Measurements from ENCODE around the gene UBASH3A. TPM values are rescaled to one million over a fixed set of nuclear protein-coding genes. Genes with fewer than 3 reads are reported as not detected.

The UBASH3A gene
- total RNA-seq, result 10 to 100 TPM; 77.4 to 83.7 TPM

- Mint-ChIP-seq H3K4me1 (peaks cover 58% of the 10 kb centered on the region), H3K36me3 (ENCODE audit: low read depth) (peaks cover 62% of the 10 kb centered on the region), H3K27me3 (no peaks in the 10 kb centered on the region)
Observed at GRCh38 chr21:42403611-42404231, at the start of gene UBASH3A. Gene UBASH3A (plus strand): TSS chr21:42403902. CDS start chr21:42403946, 44 bp downstream.

GRCh38 chr21:42356046-42356445 is 47.7 kb upstream of the UBASH3A start:
- Mint-ChIP-seq H3K9me3 (peaks cover 26% of the 10 kb centered on the region), H3K4me3 (no peak overlapping the region), H3K4me1 (peaks cover 2% of the 10 kb centered on the region), H3K27ac (no peak overlapping the region), H3K36me3 (ENCODE audit: low read depth) (peaks cover 5% of the 10 kb centered on the region), H3K27me3 (peaks cover 5% of the 10 kb centered on the region)
- DNase-seq, result no peak
- ChIA-PET CTCF (no interaction called here), POLR2A (no interaction called here)

More at GRCh38 chr21:42403611-42404231, at the start of gene UBASH3A:
- H3K4me3 Mint-ChIP-seq, result peak within 1 kb of the TSS; percentile 94
- POLR2A ChIA-PET, result interaction anchor here (0.6 to 2.6 kb wide), 6 partner anchors 17 to 420 kb away, joined by 3 to 14 read pairs (median 4); no protein-coding TSS in a partner anchor
- H3K27ac Mint-ChIP-seq, result peak within 1 kb of the TSS; percentile 90
- CTCF ChIA-PET, result interaction anchor here (1.0 to 3.2 kb wide), 12 partner anchors 9 to 145 kb away, joined by 3 to 22 read pairs (median 6); no protein-coding TSS in a partner anchor
- DNase-seq, result peak; percentile 78
- H3K9me3 Mint-ChIP-seq, result peaks cover 11% of the 10 kb centered on the region

- POLR2A ChIA-PET, result no interaction called here
- DNase-seq, result no peak
- Mint-ChIP-seq H3K4me1 (peaks cover 2% of the 10 kb centered on the region), H3K27me3 (peaks cover 5% of the 10 kb centered on the region), H3K27ac (no peak overlapping the region), H3K36me3 (ENCODE audit: low read depth) (peaks cover 5% of the 10 kb centered on the region), H3K9me3 (peaks cover 26% of the 10 kb centered on the region), H3K4me3 (no peak overlapping the region)
- CTCF ChIA-PET, result no interaction called here
Observed at GRCh38 chr21:42356650-42357049, 47.1 kb upstream of the UBASH3A start.

GRCh38 chr21:42357307-42357706 is 46.4 kb upstream of the UBASH3A start:
- ChIA-PET CTCF (interaction anchor here (1.0 to 1.2 kb wide), 3 partner anchors 10 to 17 kb away, joined by 3 to 4 read pairs (median 3); no protein-coding TSS in a partner anchor), POLR2A (no interaction called here)
- H3K27me3 Mint-ChIP-seq, result peaks cover 6% of the 10 kb centered on the region
- H3K4me1 Mint-ChIP-seq, result peaks cover 2% of the 10 kb centered on the region
- DNase-seq, result no peak
- no peak overlapping the region for H3K4me3 Mint-ChIP-seq
- no peak overlapping the region for H3K27ac Mint-ChIP-seq
- H3K36me3 Mint-ChIP-seq (ENCODE audit: low read depth), result peaks cover 5% of the 10 kb centered on the region
- peaks cover 26% of the 10 kb centered on the region for H3K9me3 Mint-ChIP-seq

- H3K4me1 Mint-ChIP-seq, result peaks cover 4% of the 10 kb centered on the region
- H3K27ac Mint-ChIP-seq, result no peak overlapping the region
- peaks cover 6% of the 10 kb centered on the region for H3K27me3 Mint-ChIP-seq
- no peak for DNase-seq
- ChIA-PET CTCF (interaction anchor here (1.0 to 1.2 kb wide), 3 partner anchors 9 to 16 kb away, joined by 3 to 4 read pairs (median 3); no protein-coding TSS in a partner anchor), POLR2A (no interaction called here)
- peaks cover 26% of the 10 kb centered on the region for H3K9me3 Mint-ChIP-seq
- H3K36me3 Mint-ChIP-seq (ENCODE audit: low read depth), result peaks cover 5% of the 10 kb centered on the region
- H3K4me3 Mint-ChIP-seq, result no peak overlapping the region
Observed at GRCh38 chr21:42358261-42358660, 45.4 kb upstream of the UBASH3A start.

- Mint-ChIP-seq H3K27me3 (peaks cover 6% of the 10 kb centered on the region), H3K27ac (no peak overlapping the region), H3K36me3 (ENCODE audit: low read depth) (peaks cover 5% of the 10 kb centered on the region), H3K4me1 (peaks cover 6% of the 10 kb centered on the region), H3K9me3 (peaks cover 21% of the 10 kb centered on the region), H3K4me3 (no peak overlapping the region)
- CTCF ChIA-PET, result no interaction called here
- DNase-seq, result no peak
- POLR2A ChIA-PET, result no interaction called here
Observed at GRCh38 chr21:42358937-42359336, 44.8 kb upstream of the UBASH3A start.

- Mint-ChIP-seq H3K4me3 (no peak overlapping the region), H3K27ac (no peak overlapping the region), H3K4me1 (peaks cover 6% of the 10 kb centered on the region), H3K36me3 (ENCODE audit: low read depth) (peaks cover 5% of the 10 kb centered on the region), H3K9me3 (peaks cover 16% of the 10 kb centered on the region), H3K27me3 (peaks cover 6% of the 10 kb centered on the region)
- peak; percentile 18 for DNase-seq
- ChIA-PET CTCF (interaction anchor here (1.7 to 4.9 kb wide), 2 partner anchors 14 to 50 kb away, joined by 5 to 22 read pairs; no protein-coding TSS in a partner anchor), POLR2A (no interaction called here)
Observed at GRCh38 chr21:42360317-42360716, 43.4 kb upstream of the UBASH3A start.

GRCh38 chr21:42361286-42361685 is 42.4 kb upstream of the UBASH3A start:
- H3K4me1 Mint-ChIP-seq, result peaks cover 6% of the 10 kb centered on the region
- H3K27me3 Mint-ChIP-seq, result peaks cover 1% of the 10 kb centered on the region
- POLR2A ChIA-PET, result no interaction called here
- H3K9me3 Mint-ChIP-seq, result peaks cover 11% of the 10 kb centered on the region
- no peak overlapping the region for H3K27ac Mint-ChIP-seq
- CTCF ChIA-PET, result interaction anchor here (1.1 to 4.9 kb wide), 3 partner anchors 13 to 35 kb away, joined by 3 to 22 read pairs (median 3); no protein-coding TSS in a partner anchor
- H3K36me3 Mint-ChIP-seq (ENCODE audit: low read depth), result peaks cover 2% of the 10 kb centered on the region
- no peak for DNase-seq
- H3K4me3 Mint-ChIP-seq, result no peak overlapping the region

GRCh38 chr21:42362198-42362597 is 41.5 kb upstream of the UBASH3A start:
- ChIA-PET CTCF (interaction anchor here (0.6 to 4.9 kb wide), 2 partner anchors 12 to 88 kb away, joined by 3 to 22 read pairs; no protein-coding TSS in a partner anchor), POLR2A (interaction anchor here (0.6 kb wide), 1 partner anchor 53 kb away, joined by 3 read pairs; no protein-coding TSS in a partner anchor)
- peaks cover 6% of the 10 kb centered on the region for H3K4me1 Mint-ChIP-seq
- DNase-seq, result no peak
- H3K27me3 Mint-ChIP-seq, result peaks cover 1% of the 10 kb centered on the region
- peaks cover 7% of the 10 kb centered on the region for H3K9me3 Mint-ChIP-seq
- H3K4me3 Mint-ChIP-seq, result no peak overlapping the region
- H3K36me3 Mint-ChIP-seq (ENCODE audit: low read depth), result peaks cover 2% of the 10 kb centered on the region
- H3K27ac Mint-ChIP-seq, result no peak overlapping the region

- Mint-ChIP-seq H3K27me3 (peaks cover 1% of the 10 kb centered on the region), H3K4me1 (peaks cover 5% of the 10 kb centered on the region), H3K4me3 (no peak overlapping the region), H3K36me3 (ENCODE audit: low read depth) (peaks cover 2% of the 10 kb centered on the region), H3K27ac (no peak overlapping the region), H3K9me3 (peaks cover 4% of the 10 kb centered on the region)
- DNase-seq, result no peak
- ChIA-PET CTCF (interaction anchor here (0.6 to 4.9 kb wide), 3 partner anchors 12 to 88 kb away, joined by 3 to 22 read pairs (median 3); no protein-coding TSS in a partner anchor), POLR2A (interaction anchor here (0.6 kb wide), 1 partner anchor 52 kb away, joined by 3 read pairs; no protein-coding TSS in a partner anchor)
Observed at GRCh38 chr21:42362700-42363099, 41.0 kb upstream of the UBASH3A start.

- Mint-ChIP-seq H3K4me3 (no peak overlapping the region), H3K27ac (no peak overlapping the region), H3K9me3 (peaks cover 4% of the 10 kb centered on the region), H3K4me1 (peaks cover 8% of the 10 kb centered on the region), H3K36me3 (ENCODE audit: low read depth) (peaks cover 2% of the 10 kb centered on the region), H3K27me3 (peaks cover 1% of the 10 kb centered on the region)
- no peak for DNase-seq
- POLR2A ChIA-PET, result no interaction called here
- CTCF ChIA-PET, result interaction anchor here (0.7 to 4.9 kb wide), 3 partner anchors 11 to 118 kb away, joined by 3 to 22 read pairs (median 4); no protein-coding TSS in a partner anchor
Observed at GRCh38 chr21:42363312-42363711, 40.4 kb upstream of the UBASH3A start.

- peaks cover 1% of the 10 kb centered on the region for H3K27me3 Mint-ChIP-seq
- POLR2A ChIA-PET, result no interaction called here
- no peaks in the 10 kb centered on the region for H3K36me3 Mint-ChIP-seq (ENCODE audit: low read depth)
Observed at GRCh38 chr21:42364304-42364865, 39.3 kb upstream of the UBASH3A start.

GRCh38 chr21:42365770-42366169 is 37.9 kb upstream of the UBASH3A start:
- DNase-seq, result no peak
- H3K36me3 Mint-ChIP-seq (ENCODE audit: low read depth), result no peaks in the 10 kb centered on the region
- ChIA-PET POLR2A (no interaction called here), CTCF (no interaction called here)
- no peak overlapping the region for H3K27ac Mint-ChIP-seq
- no peaks in the 10 kb centered on the region for H3K9me3 Mint-ChIP-seq
- H3K27me3 Mint-ChIP-seq, result peaks cover 1% of the 10 kb centered on the region
- H3K4me1 Mint-ChIP-seq, result peaks cover 14% of the 10 kb centered on the region
- H3K4me3 Mint-ChIP-seq, result no peak overlapping the region

More at GRCh38 chr21:42364304-42364865, 39.3 kb upstream of the UBASH3A start:
- no peak overlapping the region for H3K4me3 Mint-ChIP-seq
- H3K27ac Mint-ChIP-seq, result no peak overlapping the region
- peaks cover 14% of the 10 kb centered on the region for H3K4me1 Mint-ChIP-seq
- H3K9me3 Mint-ChIP-seq, result peaks cover 4% of the 10 kb centered on the region
- DNase-seq, result no peak
- CTCF ChIA-PET, result interaction anchor here (1.6 to 4.9 kb wide), 2 partner anchors 10 to 26 kb away, joined by 3 to 22 read pairs; no protein-coding TSS in a partner anchor
